GM18858 (cell line): ENCODE data around the gene KNL1.
"Not testable (repeated sequence)": the region's sequence is repeated elsewhere in the genome, so short reads cannot be mapped to it uniquely, and the experiment has no call there.

Source experiments
- ATAC-seq: cut with Tn5 transposase; IDR thresholded peaks from one replicate; pipeline ENCODE4 v1.9.1; 2021; ENCODE audit not compliant: unreplicated experiment

Gene KNL1

GRCh38 chr15:40650479-40650878, 56.4 kb downstream of the KNL1 start:
- ATAC-seq: no peak

GRCh38 chr15:40660686-40661085, 66.6 kb downstream of the KNL1 start:
- ATAC-seq: no peak

- no peak for ATAC-seq
Observed at GRCh38 chr15:40664909-40665308, 70.9 kb downstream of the KNL1 start.

GRCh38 chr15:40676290-40676689, 82.2 kb downstream of the KNL1 start:
- ATAC-seq: not testable (repeated sequence)

- not testable (repeated sequence) for ATAC-seq
Observed at GRCh38 chr15:40676906-40677305, 82.9 kb downstream of the KNL1 start.

GRCh38 chr15:40680151-40680550, 86.1 kb downstream of the KNL1 start:
- ATAC-seq: no peak

GRCh38 chr15:40680959-40681358, 86.9 kb downstream of the KNL1 start:
- ATAC-seq: not testable (repeated sequence)

- no peak for ATAC-seq
Observed at GRCh38 chr15:40684381-40684780, 90.3 kb downstream of the KNL1 start.

- ATAC-seq: no peak
Observed at GRCh38 chr15:40685376-40685775, 91.3 kb downstream of the KNL1 start.

- ATAC-seq: no peak
Observed at GRCh38 chr15:40688932-40689799, 95.1 kb downstream of the KNL1 start.

GRCh38 chr15:40691737-40692136, 97.7 kb downstream of the KNL1 start:
- ATAC-seq: no peak

GRCh38 chr15:40693904-40694687, 100.0 kb downstream of the KNL1 start:
- no peak for ATAC-seq

GRCh38 chr15:40694688-40695468, 100.8 kb downstream of the KNL1 start, which contains the start of gene RAD51:
TSS of gene RAD51 (plus strand) at chr15:40695174. CDS start at chr15:40698759, 3,585 bp downstream.
- ATAC-seq: peak; percentile 62

GRCh38 chr15:40695469-40695890, 101.4 kb downstream of the KNL1 start:
- ATAC-seq: no peak

- no peak for ATAC-seq
Observed at GRCh38 chr15:40696228-40696627, 102.2 kb downstream of the KNL1 start.

- ATAC-seq: no peak
Observed at GRCh38 chr15:40697916-40698315, 103.9 kb downstream of the KNL1 start.

GRCh38 chr15:40702077-40702476, 108.0 kb downstream of the KNL1 start:
- ATAC-seq: no peak

- no peak for ATAC-seq
Observed at GRCh38 chr15:40706121-40706520, 112.1 kb downstream of the KNL1 start.
